ENCODE measurements around the gene RCAN2. TPM values are rescaled to one million over a fixed set of nuclear protein-coding genes. Genes with fewer than 3 reads are reported as not detected.

The RCAN2 gene
- total RNA-seq, 1 donor from 2014 or later: 17.0 TPM

DNA sequence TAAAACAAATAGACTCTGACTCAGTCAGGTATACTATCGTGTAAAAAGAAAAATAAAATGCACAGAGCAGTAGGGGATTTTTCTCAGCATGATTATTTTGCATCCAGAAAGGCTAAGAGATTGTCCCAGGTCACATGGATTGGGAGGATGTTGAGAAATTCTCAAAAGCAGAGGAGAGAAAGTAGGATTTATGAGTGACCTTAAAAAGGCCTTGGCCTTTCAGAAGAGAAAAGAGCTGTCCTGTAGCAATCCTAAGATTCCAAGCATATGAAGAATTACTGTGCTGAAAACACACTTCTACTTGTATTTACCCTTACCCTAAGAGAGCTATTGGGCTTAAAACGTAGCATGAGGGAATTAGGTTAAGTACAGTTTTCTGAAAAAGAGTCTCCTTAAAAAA lies 170.7 kb downstream of the RCAN2 start:
- DNase-seq (ENCODE audit: low spot score): no peak
- no peaks in the 10 kb centered on the region for H3K36me3 Mint-ChIP-seq (ENCODE audit: low read depth, unreplicated experiment)
- TF ChIP-seq, protein P1, sequence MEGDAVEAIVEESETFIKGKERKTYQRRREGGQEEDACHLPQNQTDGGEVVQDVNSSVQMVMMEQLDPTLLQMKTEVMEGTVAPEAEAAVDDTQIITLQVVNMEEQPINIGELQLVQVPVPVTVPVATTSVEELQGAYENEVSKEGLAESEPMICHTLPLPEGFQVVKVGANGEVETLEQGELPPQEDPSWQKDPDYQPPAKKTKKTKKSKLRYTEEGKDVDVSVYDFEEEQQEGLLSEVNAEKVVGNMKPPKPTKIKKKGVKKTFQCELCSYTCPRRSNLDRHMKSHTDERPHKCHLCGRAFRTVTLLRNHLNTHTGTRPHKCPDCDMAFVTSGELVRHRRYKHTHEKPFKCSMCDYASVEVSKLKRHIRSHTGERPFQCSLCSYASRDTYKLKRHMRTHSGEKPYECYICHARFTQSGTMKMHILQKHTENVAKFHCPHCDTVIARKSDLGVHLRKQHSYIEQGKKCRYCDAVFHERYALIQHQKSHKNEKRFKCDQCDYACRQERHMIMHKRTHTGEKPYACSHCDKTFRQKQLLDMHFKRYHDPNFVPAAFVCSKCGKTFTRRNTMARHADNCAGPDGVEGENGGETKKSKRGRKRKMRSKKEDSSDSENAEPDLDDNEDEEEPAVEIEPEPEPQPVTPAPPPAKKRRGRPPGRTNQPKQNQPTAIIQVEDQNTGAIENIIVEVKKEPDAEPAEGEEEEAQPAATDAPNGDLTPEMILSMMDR (IDR thresholded peaks at IDR 0.05; ENCODE audit: unreplicated experiment): no peak
- H3K4me3 Mint-ChIP-seq (ENCODE audit: unreplicated experiment): no peak overlapping the region
- no peaks in the 10 kb centered on the region for H3K27me3 Mint-ChIP-seq (ENCODE audit: unreplicated experiment)
- no peak overlapping the region for H3K27ac Mint-ChIP-seq (ENCODE audit: unreplicated experiment)
- peaks cover 18% of the 10 kb centered on the region for H3K4me1 Mint-ChIP-seq (ENCODE audit: unreplicated experiment)
- H3K9me3 Mint-ChIP-seq (ENCODE audit: unreplicated experiment): no peaks in the 10 kb centered on the region

DNA sequence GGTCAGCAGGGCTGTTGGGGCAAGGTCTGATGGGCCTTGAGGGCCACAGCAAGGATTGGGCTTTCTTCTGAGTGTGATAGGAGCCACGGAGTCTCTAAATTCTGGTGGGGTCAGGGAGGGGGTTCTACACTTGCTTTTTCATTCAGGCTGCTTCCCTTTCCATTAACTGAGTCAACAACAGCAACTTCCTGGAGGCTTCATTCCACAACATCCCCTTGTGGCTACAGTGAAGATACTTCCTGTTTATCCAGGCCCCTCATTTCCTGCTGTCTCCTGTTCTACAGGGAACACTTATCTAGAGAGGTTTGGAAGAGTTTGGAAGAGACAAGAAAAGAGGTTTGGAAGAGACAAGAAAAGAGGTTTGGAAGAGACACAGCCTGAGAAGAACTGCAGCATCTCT lies 175.7 kb downstream of the RCAN2 start:
- H3K9me3 Mint-ChIP-seq (ENCODE audit: unreplicated experiment): no peaks in the 10 kb centered on the region
- H3K27ac Mint-ChIP-seq (ENCODE audit: unreplicated experiment): peak overlapping the region; percentile 93
- peak overlapping the region; percentile 9 for H3K4me3 Mint-ChIP-seq (ENCODE audit: unreplicated experiment)
- peak; percentile 16 for DNase-seq (ENCODE audit: low spot score)
- H3K4me1 Mint-ChIP-seq (ENCODE audit: unreplicated experiment): peaks cover 35% of the 10 kb centered on the region
- no peaks in the 10 kb centered on the region for H3K36me3 Mint-ChIP-seq (ENCODE audit: low read depth, unreplicated experiment)
- TF ChIP-seq, protein P1 (IDR thresholded peaks at IDR 0.05; ENCODE audit: unreplicated experiment): no peak
- H3K27me3 Mint-ChIP-seq (ENCODE audit: unreplicated experiment): peaks cover 3% of the 10 kb centered on the region

DNA sequence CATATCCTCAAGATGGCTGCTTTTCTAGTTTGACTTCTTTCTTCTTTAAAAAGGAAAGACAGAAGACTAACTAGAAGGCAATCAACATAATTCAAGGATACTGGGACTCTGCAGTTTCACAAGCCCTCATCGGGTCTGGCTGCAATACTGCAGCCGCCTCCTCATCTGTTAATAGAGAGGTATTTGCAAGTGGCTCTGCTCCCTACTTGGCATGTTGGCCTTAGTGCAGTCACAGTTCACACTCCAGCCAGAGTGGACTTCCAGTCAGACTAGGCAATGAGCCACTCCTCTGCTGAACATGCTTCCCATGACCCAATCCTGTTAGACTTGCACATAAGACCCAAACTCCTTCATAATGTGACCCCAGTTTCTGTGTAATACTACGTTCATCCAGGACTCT lies 178.6 kb downstream of the RCAN2 start:
- peak overlapping the region; percentile 43 for H3K4me3 Mint-ChIP-seq (ENCODE audit: unreplicated experiment)
- H3K9me3 Mint-ChIP-seq (ENCODE audit: unreplicated experiment): no peaks in the 10 kb centered on the region
- peaks cover 31% of the 10 kb centered on the region for H3K4me1 Mint-ChIP-seq (ENCODE audit: unreplicated experiment)
- TF ChIP-seq, protein P1 (IDR thresholded peaks at IDR 0.05; ENCODE audit: unreplicated experiment): no peak
- H3K27me3 Mint-ChIP-seq (ENCODE audit: unreplicated experiment): peaks cover 3% of the 10 kb centered on the region
- DNase-seq (ENCODE audit: low spot score): no peak
- H3K27ac Mint-ChIP-seq (ENCODE audit: unreplicated experiment): no peak overlapping the region
- H3K36me3 Mint-ChIP-seq (ENCODE audit: low read depth, unreplicated experiment): no peaks in the 10 kb centered on the region

DNA sequence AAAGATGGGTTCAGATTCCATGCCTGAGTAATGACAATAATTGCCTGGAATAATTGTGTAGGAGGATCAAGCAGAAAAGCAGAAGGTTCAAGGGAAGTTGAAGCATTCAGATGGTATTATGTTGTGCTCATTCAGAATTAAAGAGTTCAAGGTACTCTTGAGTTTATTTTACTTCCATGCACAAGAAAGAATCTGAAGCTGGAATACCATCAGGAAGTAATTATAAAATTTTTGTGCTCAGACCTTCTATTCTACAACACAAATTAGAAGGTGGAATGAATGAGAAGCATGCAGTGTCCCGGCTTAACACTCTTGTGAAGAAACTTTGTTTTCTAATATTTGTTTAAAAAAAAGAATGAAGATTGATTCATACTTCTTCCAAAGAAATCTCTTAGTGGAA lies 181.1 kb downstream of the RCAN2 start:
- H3K27me3 Mint-ChIP-seq (ENCODE audit: unreplicated experiment): peaks cover 4% of the 10 kb centered on the region
- H3K27ac Mint-ChIP-seq (ENCODE audit: unreplicated experiment): no peak overlapping the region
- H3K4me1 Mint-ChIP-seq (ENCODE audit: unreplicated experiment): peaks cover 14% of the 10 kb centered on the region
- no peaks in the 10 kb centered on the region for H3K36me3 Mint-ChIP-seq (ENCODE audit: low read depth, unreplicated experiment)
- DNase-seq (ENCODE audit: low spot score): no peak
- no peaks in the 10 kb centered on the region for H3K9me3 Mint-ChIP-seq (ENCODE audit: unreplicated experiment)
- no peak overlapping the region for H3K4me3 Mint-ChIP-seq (ENCODE audit: unreplicated experiment)
- TF ChIP-seq, protein P1 (IDR thresholded peaks at IDR 0.05; ENCODE audit: unreplicated experiment): no peak

DNA sequence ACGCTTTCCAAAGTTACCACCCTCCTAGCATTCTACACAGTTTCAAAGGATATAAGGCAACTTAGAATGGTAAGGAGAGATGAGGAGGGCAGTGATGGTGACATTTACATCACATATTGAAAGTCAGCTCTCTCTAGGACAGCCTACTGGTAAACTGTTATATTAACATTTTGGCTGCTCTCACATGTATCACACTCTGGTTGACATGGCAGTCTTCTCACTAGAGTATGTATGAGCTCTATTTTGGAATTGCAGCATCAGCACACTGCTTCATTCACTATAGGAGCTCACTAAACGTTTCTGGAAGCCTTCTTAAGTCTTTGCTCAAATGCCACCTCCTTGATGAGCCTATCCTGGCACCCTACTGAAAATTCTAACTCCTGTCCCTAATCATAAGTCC lies 184.8 kb downstream of the RCAN2 start:
- H3K4me1 Mint-ChIP-seq (ENCODE audit: unreplicated experiment): no peaks in the 10 kb centered on the region
- no peak for DNase-seq (ENCODE audit: low spot score)
- TF ChIP-seq, protein P1 (IDR thresholded peaks at IDR 0.05; ENCODE audit: unreplicated experiment): no peak
- no peaks in the 10 kb centered on the region for H3K9me3 Mint-ChIP-seq (ENCODE audit: unreplicated experiment)
- H3K36me3 Mint-ChIP-seq (ENCODE audit: low read depth, unreplicated experiment): no peaks in the 10 kb centered on the region
- H3K4me3 Mint-ChIP-seq (ENCODE audit: unreplicated experiment): no peak overlapping the region
- H3K27me3 Mint-ChIP-seq (ENCODE audit: unreplicated experiment): peaks cover 2% of the 10 kb centered on the region
- H3K27ac Mint-ChIP-seq (ENCODE audit: unreplicated experiment): no peak overlapping the region
